ENCODE results near the gene SPATA13.
"Not testable (repeated sequence)": the region's sequence is repeated elsewhere in the genome, so short reads cannot be mapped to it uniquely, and the experiment has no call there.

The SPATA13 gene

GRCh38 chr13:24216176-24216575 lies 55.7 kb downstream of the SPATA13 start:
- no peak for DNase-seq (ENCODE audit: low read depth)
- no peak for TF ChIP-seq CTCF (IDR thresholded peaks at IDR 0.05; ENCODE audit: control insufficient read depth, insufficient read depth, low read depth, low read length, missing control alignments)

GRCh38 chr13:24216779-24217178 lies 56.3 kb downstream of the SPATA13 start:
- not testable (repeated sequence) for H3K4me3 ChIP-seq (ENCODE audit: control insufficient read depth, low read depth, low read length); DNase-seq (ENCODE audit: low read depth)

More at GRCh38 chr13:24216176-24216575, 55.7 kb downstream of the SPATA13 start:
- H3K4me3 ChIP-seq (ENCODE audit: control insufficient read depth, low read depth, low read length): no peak overlapping the region

- H3K4me3 ChIP-seq (ENCODE audit: control insufficient read depth, low read depth, low read length): no peak overlapping the region
- DNase-seq (ENCODE audit: low read depth): no peak
- TF ChIP-seq CTCF (IDR thresholded peaks at IDR 0.05; ENCODE audit: control insufficient read depth, insufficient read depth, low read depth, low read length, missing control alignments): no peak
Observed at GRCh38 chr13:24217601-24218281, 57.2 kb downstream of the SPATA13 start.

GRCh38 chr13:24218338-24218737 lies 57.8 kb downstream of the SPATA13 start:
- H3K4me3 ChIP-seq (ENCODE audit: control insufficient read depth, low read depth, low read length): no peak overlapping the region
- DNase-seq (ENCODE audit: low read depth): no peak
- no peak for TF ChIP-seq CTCF (IDR thresholded peaks at IDR 0.05; ENCODE audit: control insufficient read depth, insufficient read depth, low read depth, low read length, missing control alignments)

GRCh38 chr13:24218977-24219376 lies 58.5 kb downstream of the SPATA13 start:
- TF ChIP-seq CTCF (IDR thresholded peaks at IDR 0.05; ENCODE audit: control insufficient read depth, insufficient read depth, low read depth, low read length, missing control alignments): no peak
- peak; percentile 13 for DNase-seq (ENCODE audit: low read depth)
- H3K4me3 ChIP-seq (ENCODE audit: control insufficient read depth, low read depth, low read length): no peak overlapping the region

GRCh38 chr13:24220086-24220703 lies 59.7 kb downstream of the SPATA13 start:
- no peak overlapping the region for H3K4me3 ChIP-seq (ENCODE audit: control insufficient read depth, low read depth, low read length)
- peak; percentile 61 for DNase-seq (ENCODE audit: low read depth)
- TF ChIP-seq CTCF (IDR thresholded peaks at IDR 0.05; ENCODE audit: control insufficient read depth, insufficient read depth, low read depth, low read length, missing control alignments): peak; percentile 72

GRCh38 chr13:24221007-24221406 lies 60.5 kb downstream of the SPATA13 start:
- TF ChIP-seq CTCF (IDR thresholded peaks at IDR 0.05; ENCODE audit: control insufficient read depth, insufficient read depth, low read depth, low read length, missing control alignments): no peak
- no peak for DNase-seq (ENCODE audit: low read depth)
- H3K4me3 ChIP-seq (ENCODE audit: control insufficient read depth, low read depth, low read length): no peak overlapping the region
